H1 (cell line): ENCODE results near the gene RAI14. TPM values are rescaled to one million over a fixed set of nuclear protein-coding genes. Genes with fewer than 3 reads are reported as not detected.
"Not testable (repeated sequence)": the region's sequence is repeated elsewhere in the genome, so short reads cannot be mapped to it uniquely, and the experiment has no call there.

Source experiments
- CTCF ChIA-PET: fragments of 300-600 bp; sonication (Branson Sonifier 250); formaldehyde crosslinking; loops from one replicate; lab custom pipeline; 2021; ENCODE audit not compliant: partially characterized antibody; lab: Charles Lee
- POLR2A ChIA-PET: fragments of 300-600 bp; sonication (Branson Sonifier 250); formaldehyde crosslinking; loops from one replicate; lab custom pipeline; 2021; ENCODE audit warnings: inconsistent platforms; ENCODE audit not compliant: partially characterized antibody; lab: Charles Lee
- DNase-seq, 2 experiments: peaks; one replicate each; pipeline versions ENCODE4 v3.0.0 to v3.0.0-alpha.2; 2010 to 2022; ENCODE audit warnings: low spot score in 2 of 2, low read depth in 1 of 2, mixed read lengths in 1 of 2
- FAIRE-seq: peaks from 2 replicates; lab custom pipeline; 2011; peaks lifted over from hg19 to GRCh38; lab: Jason Lieb, UNC
- H2AFZ ChIP-seq: 2 replicates; pipeline ENCODE4 v1.8.1; 2012; ENCODE audit warnings: low read length, inconsistent platforms
- H2AK5ac ChIP-seq: 2 replicates; pipeline ENCODE4 v1.6.1; 2013; ENCODE audit warnings: low read depth, low read length
- H2BK120ac ChIP-seq: replicated peaks from 2 replicates; pipeline ENCODE3; 2013; ENCODE audit warnings: low read depth, low read length, inconsistent platforms
- H2BK12ac ChIP-seq: 2 replicates; pipeline ENCODE4 v1.6.1; 2013; ENCODE audit warnings: low read depth, low read length
- H2BK15ac ChIP-seq: 2 replicates; pipeline ENCODE4 v1.6.1; 2013; ENCODE audit warnings: low read length
- H2BK20ac ChIP-seq: 2 replicates; pipeline ENCODE4 v1.6.1; 2013; ENCODE audit warnings: low read length
- H2BK5ac ChIP-seq: 2 replicates; pipeline ENCODE4 v1.6.1; 2013; ENCODE audit warnings: low read depth, low read length
- H3K14ac ChIP-seq: 2 replicates; pipeline ENCODE4 v1.6.1; 2013; ENCODE audit warnings: inconsistent platforms; ENCODE audit not compliant: insufficient read length
- H3K18ac ChIP-seq: 2 replicates; pipeline ENCODE4 v1.6.1; 2013; ENCODE audit warnings: low read length; ENCODE audit errors: extremely low read depth
- H3K23ac ChIP-seq: 2 replicates; pipeline ENCODE4 v1.6.1; 2013; ENCODE audit warnings: inconsistent platforms; ENCODE audit not compliant: insufficient read length
- H3K23me2 ChIP-seq: 2 replicates; pipeline ENCODE4 v1.6.1; 2013; ENCODE audit warnings: low read depth, low read length
- H3K27ac ChIP-seq: 2 replicates; pipeline ENCODE4 v1.6.1; 2011; ENCODE audit warnings: low read depth, low read length, inconsistent platforms
- H3K27me3 ChIP-seq, 4 experiments: replicated peaks in 1 of 4; 1 replicate in 1 of 4; 2 replicates in 3 of 4; pipeline versions ENCODE4 v1.6.1 to v1.8.1; 2011 to 2013; ENCODE audit warnings: low read length in 3 of 4, mild to moderate bottlenecking in 3 of 4, inconsistent platforms in 2 of 4, mixed read lengths in 2 of 4, moderate library complexity in 1 of 4; ENCODE audit not compliant: control insufficient read depth in 3 of 4, insufficient read depth in 3 of 4; ENCODE audit errors: extremely low read depth in 1 of 4
- H3K36me3 ChIP-seq, 4 experiments: 2 replicates each; pipeline versions ENCODE4 v1.6.1 to v1.8.1; 2011 to 2013; ENCODE audit warnings: mild to moderate bottlenecking in 4 of 4, low read length in 3 of 4, moderate library complexity in 2 of 4, control low read depth in 1 of 4, inconsistent platforms in 1 of 4; ENCODE audit not compliant: insufficient read depth in 4 of 4, control insufficient read depth in 2 of 4
- H3K4ac ChIP-seq: replicated peaks from 2 replicates; pipeline ENCODE3; 2013; ENCODE audit warnings: low read length, low read depth, mixed read lengths, inconsistent platforms; ENCODE audit not compliant: insufficient read length
- H3K4me1 ChIP-seq, 4 experiments: replicated peaks in 1 of 4; 1 replicate in 1 of 4; 2 replicates in 3 of 4; pipeline versions ENCODE4 v1.6.1 to v1.8.1; 2011 to 2013; ENCODE audit warnings: low read length in 3 of 4, inconsistent platforms in 2 of 4, mixed read lengths in 1 of 4; ENCODE audit not compliant: insufficient read depth in 4 of 4, control insufficient read depth in 3 of 4
- H3K4me2 ChIP-seq, 2 experiments: 2 replicates each; pipeline versions ENCODE4 v1.6.1 to v1.8.1; 2011 to 2013; ENCODE audit warnings: low read depth in 2 of 2, low read length in 2 of 2, control low read depth in 1 of 2, inconsistent platforms in 1 of 2, mild to moderate bottlenecking in 1 of 2; ENCODE audit not compliant: insufficient read depth in 1 of 2
- H3K4me3 ChIP-seq, 4 experiments: fragments of 200-600, 300-600 bp in 1 of 4; sonication (generic), shearing (Covaris generic), sonication (Bioruptor Twin) in 1 of 4; 2 replicates each; pipeline versions ENCODE4 v1.5.1 to v1.8.1; 2011 to 2016; ENCODE audit warnings: low read length in 4 of 4, low read depth in 3 of 4, control low read depth in 2 of 4, inconsistent platforms in 2 of 4, mild to moderate bottlenecking in 2 of 4, mixed read lengths in 1 of 4, moderate library complexity in 1 of 4; ENCODE audit not compliant: insufficient read depth in 2 of 4; ENCODE audit errors: extremely low read depth in 1 of 4
- H3K56ac ChIP-seq: replicated peaks from 2 replicates; pipeline ENCODE3; 2013; ENCODE audit warnings: low read depth, mild to moderate bottlenecking, mixed read lengths, low read length, inconsistent platforms; ENCODE audit not compliant: insufficient read length
- H3K79me1 ChIP-seq: 2 replicates; pipeline ENCODE4 v1.6.1; 2013; ENCODE audit warnings: low read depth, low read length, control low read depth
- H3K79me2 ChIP-seq, 2 experiments: 2 replicates each; pipeline versions ENCODE4 v1.6.1 to v1.8.1; 2012 to 2013; ENCODE audit warnings: low read length in 2 of 2, mild to moderate bottlenecking in 2 of 2, inconsistent platforms in 1 of 2; ENCODE audit not compliant: insufficient read depth in 2 of 2, control insufficient read depth in 1 of 2
- H3K9ac ChIP-seq, 4 experiments: replicated peaks in 1 of 4; 1 replicate in 1 of 4; 2 replicates in 3 of 4; pipeline versions ENCODE4 v1.6.1 to v1.8.1; 2011 to 2013; ENCODE audit warnings: low read depth in 3 of 4, low read length in 3 of 4, control low read depth in 2 of 4, mild to moderate bottlenecking in 2 of 4, moderate library complexity in 2 of 4, inconsistent platforms in 1 of 4; ENCODE audit errors: extremely low read depth in 1 of 4
- H3K9me3 ChIP-seq, 2 experiments: 2 replicates each; pipeline versions ENCODE4 v1.6.1 to v1.8.1; 2012 to 2013; ENCODE audit warnings: mild to moderate bottlenecking in 2 of 2, moderate library complexity in 2 of 2, control low read depth in 1 of 2, inconsistent platforms in 1 of 2, low read depth in 1 of 2, low read length in 1 of 2, mixed read lengths in 1 of 2; ENCODE audit not compliant: insufficient read depth in 2 of 2
- H4K20me1 ChIP-seq, 2 experiments: replicated peaks in 1 of 2; 2 replicates each; pipeline versions ENCODE3 to v1.8.1; 2011 to 2013; ENCODE audit warnings: inconsistent platforms in 2 of 2, low read length in 2 of 2, mild to moderate bottlenecking in 1 of 2; ENCODE audit not compliant: insufficient read depth in 2 of 2, control insufficient read depth in 1 of 2
- H4K5ac ChIP-seq: 2 replicates; pipeline ENCODE4 v1.6.1; 2013; ENCODE audit warnings: low read length, low read depth, mixed read lengths, inconsistent platforms; ENCODE audit not compliant: insufficient read length
- H4K8ac ChIP-seq: 2 replicates; pipeline ENCODE4 v1.8.0; 2013; ENCODE audit warnings: mild to moderate bottlenecking, moderate library complexity, low read length, inconsistent platforms; ENCODE audit not compliant: insufficient read depth; ENCODE audit errors: extremely low read depth
- H4K91ac ChIP-seq: replicated peaks from 2 replicates; pipeline ENCODE3; 2013; ENCODE audit warnings: low read length, mixed read lengths, inconsistent platforms; ENCODE audit not compliant: insufficient read length
- BACH1 ChIP-seq: IDR thresholded peaks from 2 replicates; pipeline ENCODE4 v1.6.1; 2012; ENCODE audit warnings: low read length, improper control_type of control experiment
- FOSL1 ChIP-seq: IDR thresholded peaks from 2 replicates; pipeline ENCODE4 v1.6.1; 2011; ENCODE audit warnings: mild to moderate bottlenecking, low read depth, low read length, moderate library complexity; ENCODE audit not compliant: insufficient read depth
- GTF2F1 ChIP-seq: IDR thresholded peaks from 2 replicates; pipeline ENCODE4 v1.6.1; 2012; ENCODE audit warnings: low read depth, low read length, improper control_type of control experiment, borderline replicate concordance
- WGBS, 2 experiments: shearing (Covaris generic) in 1 of 2; methylation state at CpG; one replicate each; pipeline versions ENCODE4 v1.1.6 to v1.1.7; 2013 to 2015; ENCODE audit warnings: low lambda C conversion rate in 2 of 2, mixed read lengths in 2 of 2, inconsistent platforms in 1 of 2, low coverage in 1 of 2, missing lambda C conversion rate in 1 of 2; ENCODE audit not compliant: insufficient replicate concordance in 2 of 2, insufficient coverage in 1 of 2, insufficient read length in 1 of 2; ENCODE audit errors: extremely low coverage in 1 of 2, missing lambda C conversion rate in 1 of 2; 5-methylcytosine and 5-hydroxymethylcytosine counted together
- polyA plus RNA-seq, 7 experiments: library from polyadenylated mRNA; depleted of rRNA in 3 of 7; stranded (reverse) in 5 of 7; unstranded in 2 of 7; fragments of >200 nt in 5 of 7; fragments of 200-250 nt in 2 of 7; gene quantifications; 1 replicate in 5 of 7; 2 replicates in 1 of 7; 4 replicates in 1 of 7; pipeline versions ENCODE4 v1.2.1 to v1.2.3, GENCODE V29; 2011 to 2013; ENCODE audit warnings: missing spikeins in 2 of 7, mixed read lengths in 2 of 7
- total RNA-seq: library from RNA; stranded (reverse); fragmentation: NEBNext Ultra II Directional; extraction: Animal tissue kit (Norgen Biotek cat#: 25700); gene quantifications from 2 replicates; pipeline ENCODE4 v1.2.1, GENCODE V29; 2021
- TF ChIP-seq, protein P1 (sequence below): IDR thresholded peaks from 2 replicates; pipeline ENCODE4 v1.6.1; 2012; ENCODE audit warnings: inconsistent platforms

The RAI14 gene
- total and polyA plus RNA-seq, 2 of the 8 experiments (the other 6 are each of a cell fraction or from before 2014, with no cell fraction given): 48.4 to 210 TPM

DNA sequence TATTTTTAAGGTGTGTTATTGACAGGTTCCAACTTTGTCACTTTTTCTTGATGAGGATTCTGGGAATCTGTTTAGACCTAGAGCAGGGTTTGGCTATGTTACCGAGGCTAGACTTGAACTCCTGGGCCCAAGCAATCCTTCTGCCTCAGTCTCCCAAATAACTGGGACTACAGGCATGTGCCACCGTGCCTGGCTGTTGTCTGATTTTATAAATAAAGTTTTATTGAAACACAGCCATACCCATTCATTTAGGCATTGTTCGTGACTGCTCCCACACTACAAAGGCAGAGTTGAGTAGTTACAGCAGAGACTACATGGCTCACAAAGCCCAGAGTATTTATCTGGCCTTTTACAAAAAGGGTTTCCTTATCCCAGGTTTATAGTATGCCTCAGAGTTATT lies 102.4 kb downstream of the RAI14 start (continued):
- TF ChIP-seq FOSL1 (no peak), GTF2F1 (no peak), BACH1 (no peak)
- TF ChIP-seq, protein P1, sequence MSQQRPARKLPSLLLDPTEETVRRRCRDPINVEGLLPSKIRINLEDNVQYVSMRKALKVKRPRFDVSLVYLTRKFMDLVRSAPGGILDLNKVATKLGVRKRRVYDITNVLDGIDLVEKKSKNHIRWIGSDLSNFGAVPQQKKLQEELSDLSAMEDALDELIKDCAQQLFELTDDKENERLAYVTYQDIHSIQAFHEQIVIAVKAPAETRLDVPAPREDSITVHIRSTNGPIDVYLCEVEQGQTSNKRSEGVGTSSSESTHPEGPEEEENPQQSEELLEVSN: no peak

- H3K27me3 ChIP-seq, H3K9ac ChIP-seq, H4K8ac ChIP-seq, H3K14ac ChIP-seq, H3K4ac ChIP-seq, H4K20me1 ChIP-seq, H2AK5ac ChIP-seq, DNase-seq, H3K4me2 ChIP-seq, H4K5ac ChIP-seq, H3K23ac ChIP-seq, H2BK20ac ChIP-seq, H3K4me3 ChIP-seq, POLR2A ChIA-PET, H2BK5ac ChIP-seq, H2BK120ac ChIP-seq, FAIRE-seq, H3K18ac ChIP-seq, H2BK15ac ChIP-seq, H3K23me2 ChIP-seq, H3K56ac ChIP-seq, H2AFZ ChIP-seq, H3K4me1 ChIP-seq, H2BK12ac ChIP-seq, H3K79me1 ChIP-seq, H4K91ac ChIP-seq, H3K27ac ChIP-seq: not testable (repeated sequence)
- H3K36me3 ChIP-seq: peaks cover 12 to 68% (median 37%) of the 10 kb centered on the region in 4 experiments
- H3K9me3 ChIP-seq: peaks cover 6 to 14% of the 10 kb centered on the region in 2 experiments; a peak in 2 of 4 replicates
- CTCF ChIA-PET: interaction anchor here (1.0 kb wide), 1 partner anchor 27 kb away, joined by 3 read pairs; no protein-coding TSS in a partner anchor
- peaks cover 0 to 80% of the 10 kb centered on the region in 2 experiments; a peak in 3 of 4 replicates for H3K79me2 ChIP-seq
- 87% methylated on average over 5 of the region's 5 CpGs; no CpG with 5 or more reads in 1 of the 2 experiments for WGBS, 2 experiments
Observed at GRCh38 chr5:34759213-34759612, 103.1 kb downstream of the RAI14 start.
